HEK293T (cell line): Measurements from ENCODE around the gene NAV2.

Source experiments
- CTCF ChIA-PET: fragments of 350-600 bp; formaldehyde crosslinking; extraction: SDS; loops from one replicate; lab custom pipeline; 2021; ENCODE audit warnings: antibody characterized with exemption, inconsistent platforms; lab: Yijun Ruan, JAX
- POLR2A ChIA-PET: fragments of 350-600 bp; formaldehyde crosslinking; extraction: SDS; loops from one replicate; lab custom pipeline; 2020; ENCODE audit warnings: antibody characterized with exemption, inconsistent platforms; lab: Yijun Ruan, JAX
- DNase-seq: peaks from one replicate; pipeline ENCODE4 v3.0.0; 2012; ENCODE audit warnings: mixed read lengths; ENCODE audit errors: extremely low spot score
- ARNT ChIP-seq: fragments of 450-650 bp; IDR thresholded peaks from 2 replicates; pipeline ENCODE4 v1.6.1; 2017; ENCODE audit warnings: mild to moderate bottlenecking
- BHLHE40 ChIP-seq: fragments of 450-650 bp; IDR thresholded peaks from 2 replicates; pipeline ENCODE4 v1.6.1; 2016; ENCODE audit warnings: mild to moderate bottlenecking, moderate library complexity, borderline replicate concordance
- CTBP1 ChIP-seq: fragments of 450-650 bp; IDR thresholded peaks from 2 replicates; pipeline ENCODE4 v1.6.1; 2016; ENCODE audit warnings: borderline replicate concordance
- ELF4 ChIP-seq: fragments of 450-650 bp; IDR thresholded peaks from 2 replicates; pipeline ENCODE4 v1.6.1; 2017; ENCODE audit warnings: antibody characterized with exemption
- FOXA1 ChIP-seq: fragments of 450-650 bp; IDR thresholded peaks from 2 replicates; pipeline ENCODE4 v1.6.1; 2016; ENCODE audit warnings: mild to moderate bottlenecking
- FOXK2 ChIP-seq: fragments of 450-650 bp; IDR thresholded peaks from 2 replicates; pipeline ENCODE4 v1.6.1; 2016; ENCODE audit warnings: mild to moderate bottlenecking
- FOXM1 ChIP-seq: fragments of 450-650 bp; IDR thresholded peaks from 2 replicates; pipeline ENCODE4 v1.6.1; 2017; ENCODE audit warnings: mild to moderate bottlenecking, borderline replicate concordance
- HDGF ChIP-seq: fragments of 450-650 bp; IDR thresholded peaks from 2 replicates; pipeline ENCODE4 v1.6.1; 2017; ENCODE audit warnings: antibody characterized with exemption, borderline replicate concordance
- L3MBTL2 ChIP-seq: fragments of 450-650 bp; conservative IDR thresholded peaks from 2 replicates; pipeline ENCODE4 v1.6.1; 2016; ENCODE audit warnings: mild to moderate bottlenecking
- LEF1 ChIP-seq: fragments of 450-650 bp; IDR thresholded peaks from 2 replicates; pipeline ENCODE4 v1.6.1; 2017; ENCODE audit warnings: mild to moderate bottlenecking, borderline replicate concordance
- NFRKB ChIP-seq: fragments of 450-650 bp; IDR thresholded peaks from 2 replicates; pipeline ENCODE4 v1.6.1; 2016; ENCODE audit warnings: mild to moderate bottlenecking, moderate library complexity
- PKNOX1 ChIP-seq: fragments of 450-650 bp; IDR thresholded peaks from 2 replicates; pipeline ENCODE4 v1.6.1; 2016
- SP1 ChIP-seq: fragments of 450-650 bp; IDR thresholded peaks from 2 replicates; pipeline ENCODE4 v1.6.1; 2017
- SUZ12 ChIP-seq: fragments of 450-650 bp; IDR thresholded peaks from 2 replicates; pipeline ENCODE4 v1.6.1; 2016; ENCODE audit warnings: mild to moderate bottlenecking
- TARDBP ChIP-seq: fragments of 450-650 bp; IDR thresholded peaks from 2 replicates; pipeline ENCODE4 v1.6.1; 2016
- ZNF384 ChIP-seq: fragments of 450-650 bp; IDR thresholded peaks from 2 replicates; pipeline ENCODE4 v1.6.1; 2016

Gene NAV2

GRCh38 chr11:19953909-19954308, 241.3 kb downstream of the NAV2 start:
- DNase-seq: peak; percentile 51
- POLR2A ChIA-PET: interaction anchor here (1.4 kb wide), 2 partner anchors 82 to 159 kb away, joined by 3 to 6 read pairs; no protein-coding TSS in a partner anchor
- CTCF ChIA-PET: interaction anchor here (0.6 to 1.4 kb wide), 8 partner anchors 15 to 179 kb away, joined by 3 to 8 read pairs (median 4); no protein-coding TSS in a partner anchor
- TF ChIP-seq TARDBP (no peak), FOXA1 (no peak), FOXK2 (no peak), ELF4 (no peak), SUZ12 (no peak), LEF1 (no peak), NFRKB (no peak), FOXM1 (no peak), ARNT (no peak), ZNF384 (no peak), BHLHE40 (no peak), HDGF (no peak), L3MBTL2 (no peak), PKNOX1 (no peak), SP1 (no peak), CTBP1 (no peak)

- no peak for TF ChIP-seq FOXK2
- no peak for TF ChIP-seq LEF1
- TF ChIP-seq CTBP1: no peak
- TF ChIP-seq FOXM1: no peak
- no peak for TF ChIP-seq SUZ12
- no peak for TF ChIP-seq BHLHE40
- TF ChIP-seq FOXA1: no peak
- no peak for TF ChIP-seq HDGF
- TF ChIP-seq ZNF384: no peak
- no peak for TF ChIP-seq ARNT
- TF ChIP-seq NFRKB: no peak
- TF ChIP-seq TARDBP: no peak
- TF ChIP-seq ELF4: no peak
- no peak for TF ChIP-seq PKNOX1
- no peak for TF ChIP-seq SP1
- TF ChIP-seq L3MBTL2: no peak
- POLR2A ChIA-PET: no interaction called here
- CTCF ChIA-PET: interaction anchor here (0.5 to 0.7 kb wide), 2 partner anchors 179 to 210 kb away, joined by 3 to 5 read pairs; no protein-coding TSS in a partner anchor
- DNase-seq: no peak
These were observed 242.3 kb downstream of the NAV2 start for GRCh38 chr11:19954899-19955298.

GRCh38 chr11:19955660-19956059, 243.0 kb downstream of the NAV2 start:
- ChIA-PET CTCF (interaction anchor here (0.5 to 0.7 kb wide), 2 partner anchors 178 to 209 kb away, joined by 3 to 5 read pairs; no protein-coding TSS in a partner anchor), POLR2A (no interaction called here)
- TF ChIP-seq PKNOX1: peak; percentile 28; the same call in 1 of the 2 replicates
- no peak for TF ChIP-seq CTBP1
- no peak for TF ChIP-seq FOXK2
- DNase-seq: no peak

GRCh38 chr11:19956228-19956627, 243.6 kb downstream of the NAV2 start:
- ChIA-PET CTCF (interaction anchor here (1.7 kb wide), 1 partner anchor 172 kb away, joined by 4 read pairs; no protein-coding TSS in a partner anchor), POLR2A (no interaction called here)
- no peak for DNase-seq
- TF ChIP-seq L3MBTL2: no peak
- TF ChIP-seq SUZ12: no peak
- TF ChIP-seq CTBP1: no peak
- TF ChIP-seq FOXA1: no peak
- no peak for TF ChIP-seq HDGF
- TF ChIP-seq NFRKB: no peak
- TF ChIP-seq TARDBP: no peak
- no peak for TF ChIP-seq PKNOX1
- no peak for TF ChIP-seq LEF1
- no peak for TF ChIP-seq BHLHE40
- no peak for TF ChIP-seq ARNT
- no peak for TF ChIP-seq ELF4

- POLR2A ChIA-PET: no interaction called here
- TF ChIP-seq LEF1 (no peak), FOXA1 (no peak), SP1 (no peak), ARNT (no peak), HDGF (no peak), FOXM1 (no peak), TARDBP (no peak), FOXK2 (no peak), CTBP1 (no peak), NFRKB (no peak), L3MBTL2 (no peak)
- CTCF ChIA-PET: interaction anchor here (0.6 to 1.7 kb wide), 3 partner anchors 14 to 1236 kb away, joined by 3 to 7 read pairs (median 4); no protein-coding TSS in a partner anchor
- no peak for DNase-seq
These were observed 244.8 kb downstream of the NAV2 start for GRCh38 chr11:19957294-19957943.
